Upper lobe of left lung (tissue), 6 donors: ENCODE data around the gene TECTB. TPM values are rescaled to one million over a fixed set of nuclear protein-coding genes. Genes with fewer than 3 reads are reported as not detected.

Experiments
- ATAC-seq, 2 donors: fragments of 200-7000 bp; cut with Tn5 transposase; one replicate each; pipeline ENCODE4 v1.9.1; 2022; ENCODE audit warnings: mild to moderate bottlenecking in 2 of 2, moderate library complexity in 2 of 2; ENCODE audit not compliant: low FRiP score in 2 of 2
- DNase-seq, 2 donors: peaks; one replicate each; pipeline ENCODE4 v3.0.0-alpha.2; 2019 to 2020
- H3K27ac ChIP-seq, 4 donors: fragments of 200-600 bp; sonication (generic); one replicate each; pipeline ENCODE4 v1.5.1; 2016 to 2019
- H3K27me3 ChIP-seq, 4 donors: fragments of 200-600 bp; sonication (generic); one replicate each; pipeline ENCODE4 v1.5.1; 2017 to 2019
- H3K36me3 ChIP-seq, 4 donors: fragments of 200-600 bp; sonication (generic); one replicate each; pipeline ENCODE4 v1.5.1; 2016 to 2019
- H3K4me1 ChIP-seq, 4 donors: fragments of 200-600 bp; sonication (generic); one replicate each; pipeline ENCODE4 v1.5.1; 2018 to 2019
- H3K4me3 ChIP-seq, 4 donors: fragments of 200-600 bp; sonication (generic); one replicate each; pipeline ENCODE4 v1.5.1; 2017 to 2019; ENCODE audit warnings: mild to moderate bottlenecking in 2 of 4, moderate library complexity in 1 of 4
- H3K9me3 ChIP-seq, 4 donors: fragments of 200-600 bp; sonication (generic); one replicate each; pipeline ENCODE4 v1.5.1; 2018 to 2019
- EP300 ChIP-seq, 4 donors: sonication (generic); formaldehyde crosslinking; IDR thresholded peaks; one replicate each; pipeline ENCODE4 v1.5.1; 2017; ENCODE audit warnings: antibody characterized with exemption in 4 of 4, control low read depth in 2 of 4
- POLR2A ChIP-seq, 4 donors: fragments of 450-650 bp; IDR thresholded peaks; one replicate each; pipeline ENCODE4 v1.5.1; 2016 to 2017; ENCODE audit warnings: antibody characterized with exemption in 4 of 4, mild to moderate bottlenecking in 2 of 4
- POLR2AphosphoS5 ChIP-seq, 2 donors: sonication (generic); formaldehyde crosslinking; IDR thresholded peaks; one replicate each; pipeline ENCODE4 v1.5.1; 2017; ENCODE audit warnings: antibody characterized with exemption in 2 of 2
- WGBS, 2 donors: methylation state at CpG; one replicate each; pipeline ENCODE4 v1.1.5; 2017 to 2018; 5-methylcytosine and 5-hydroxymethylcytosine counted together
- total RNA-seq, 6 donors: library from RNA; depleted of rRNA in 4 of 6; stranded (reverse); fragments of >200 nt in 4 of 6; gene quantifications; one replicate each; pipeline versions ENCODE4 v1.1.0 to v1.2.1, GENCODE V29; 2016 to 2021
- TF ChIP-seq, protein P1 (sequence below), 6 experiments: fragments of 450-650 bp in 4 of 6; fragments of 200-600 bp in 2 of 6; sonication (generic) in 2 of 6; IDR thresholded peaks; one replicate each; pipeline ENCODE4 v1.5.1; 2016 to 2019; ENCODE audit warnings: antibody characterized with exemption in 6 of 6
- donor health status: DM: no; HTN: no; CAD: no; lungs with moderate emphysema.
- donor health status: DM: no; HTN: yes; CAD: no; lungs with severe emphysema.

Gene TECTB
- total RNA-seq, 6 donors from 2014 or later: not detected

DNA sequence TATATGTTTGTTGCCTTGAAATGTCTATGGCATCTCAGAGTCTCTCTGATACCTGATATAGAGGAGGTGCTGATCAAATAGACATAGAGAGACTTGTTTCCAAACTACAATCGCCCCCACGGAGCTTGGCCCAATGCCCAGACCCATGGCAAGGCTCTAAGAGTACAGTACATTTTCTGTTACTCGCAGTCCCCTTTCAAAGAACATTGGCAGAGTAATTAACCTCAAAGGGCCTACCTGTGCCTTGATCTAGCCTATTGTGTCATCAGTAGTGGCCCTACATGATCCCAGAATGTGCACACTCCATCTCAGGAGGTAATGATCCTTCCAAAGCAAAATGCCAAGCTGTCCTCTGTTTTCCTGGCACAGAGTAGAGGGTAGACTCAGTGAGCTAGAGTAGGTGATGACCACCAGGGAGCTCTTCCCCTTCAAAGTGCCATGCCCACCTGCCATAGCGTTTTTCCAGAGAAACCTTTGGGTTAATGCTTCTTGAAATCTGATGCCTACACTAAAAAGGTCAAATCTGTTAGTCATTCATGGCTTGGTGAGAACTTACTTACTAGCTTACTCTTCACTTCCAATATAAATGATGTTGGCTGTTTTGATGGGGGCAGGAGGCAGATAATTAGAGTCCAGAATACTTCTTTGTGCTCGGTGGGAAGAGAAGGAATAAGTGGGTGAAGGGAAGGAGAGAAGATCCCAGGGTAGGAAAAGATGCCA lies 49.5 kb downstream of the TECTB start:
- WGBS, 2 donors: 78 to 82% methylated on average over 2 to 5 of the region's 5 CpGs

DNA sequence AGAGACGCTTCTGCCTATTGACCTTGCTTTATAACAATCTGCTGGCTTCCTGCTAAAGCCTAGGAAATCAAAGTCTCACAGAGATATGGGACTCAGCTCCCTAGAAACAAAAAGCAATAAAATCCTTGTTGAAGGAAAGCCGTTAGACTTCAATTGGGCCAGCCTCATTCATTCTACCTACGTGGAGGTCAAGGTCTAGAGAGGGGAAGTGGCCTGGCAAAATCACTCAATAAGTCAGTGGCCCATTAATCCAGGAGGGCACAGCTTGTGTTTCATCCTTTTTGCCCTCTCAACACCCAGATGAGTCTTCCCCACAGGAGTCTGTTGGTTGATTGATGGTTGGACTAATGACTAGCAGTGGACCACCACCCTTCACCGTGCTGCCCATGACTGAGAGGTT lies 50.3 kb downstream of the TECTB start:
- H3K27ac ChIP-seq: no peak overlapping the region
- peaks cover 0 to 7% (median 0%) of the 10 kb centered on the region in 4 donors for H3K4me1 ChIP-seq
- no peaks in the 10 kb centered on the region for H3K36me3 ChIP-seq
- WGBS, 2 donors: 73 to 89% methylated on average over 3 to 4 of the region's 4 CpGs
- DNase-seq (no peak), ATAC-seq (no peak)
- H3K27me3 ChIP-seq: no peaks in the 10 kb centered on the region
- no peak overlapping the region for H3K4me3 ChIP-seq
- H3K9me3 ChIP-seq: no peaks in the 10 kb centered on the region
- no peak for TF ChIP-seq EP300 (IDR thresholded peaks at IDR 0.05)
- no peak for TF ChIP-seq POLR2AphosphoS5 (IDR thresholded peaks at IDR 0.05)
- no peak for TF ChIP-seq POLR2A (IDR thresholded peaks at IDR 0.05)
- TF ChIP-seq, protein P1, sequence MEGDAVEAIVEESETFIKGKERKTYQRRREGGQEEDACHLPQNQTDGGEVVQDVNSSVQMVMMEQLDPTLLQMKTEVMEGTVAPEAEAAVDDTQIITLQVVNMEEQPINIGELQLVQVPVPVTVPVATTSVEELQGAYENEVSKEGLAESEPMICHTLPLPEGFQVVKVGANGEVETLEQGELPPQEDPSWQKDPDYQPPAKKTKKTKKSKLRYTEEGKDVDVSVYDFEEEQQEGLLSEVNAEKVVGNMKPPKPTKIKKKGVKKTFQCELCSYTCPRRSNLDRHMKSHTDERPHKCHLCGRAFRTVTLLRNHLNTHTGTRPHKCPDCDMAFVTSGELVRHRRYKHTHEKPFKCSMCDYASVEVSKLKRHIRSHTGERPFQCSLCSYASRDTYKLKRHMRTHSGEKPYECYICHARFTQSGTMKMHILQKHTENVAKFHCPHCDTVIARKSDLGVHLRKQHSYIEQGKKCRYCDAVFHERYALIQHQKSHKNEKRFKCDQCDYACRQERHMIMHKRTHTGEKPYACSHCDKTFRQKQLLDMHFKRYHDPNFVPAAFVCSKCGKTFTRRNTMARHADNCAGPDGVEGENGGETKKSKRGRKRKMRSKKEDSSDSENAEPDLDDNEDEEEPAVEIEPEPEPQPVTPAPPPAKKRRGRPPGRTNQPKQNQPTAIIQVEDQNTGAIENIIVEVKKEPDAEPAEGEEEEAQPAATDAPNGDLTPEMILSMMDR (IDR thresholded peaks at IDR 0.05): no peak

More for the DNA sequence above, 49.5 kb downstream of the TECTB start:
- no peak overlapping the region for H3K27ac ChIP-seq
- H3K4me1 ChIP-seq: peaks cover 0 to 7% (median 0%) of the 10 kb centered on the region in 4 donors
- no peaks in the 10 kb centered on the region for H3K27me3 ChIP-seq
- H3K36me3 ChIP-seq: no peaks in the 10 kb centered on the region
- no peaks in the 10 kb centered on the region for H3K9me3 ChIP-seq
- no peak for ATAC-seq
- TF ChIP-seq, protein P1 (IDR thresholded peaks at IDR 0.05): no peak
- TF ChIP-seq POLR2A (IDR thresholded peaks at IDR 0.05) (no peak), POLR2AphosphoS5 (IDR thresholded peaks at IDR 0.05) (no peak), EP300 (IDR thresholded peaks at IDR 0.05) (no peak)
- H3K4me3 ChIP-seq: no peak overlapping the region
- peak in 1 of 2 donors; percentile 32 for DNase-seq

DNA sequence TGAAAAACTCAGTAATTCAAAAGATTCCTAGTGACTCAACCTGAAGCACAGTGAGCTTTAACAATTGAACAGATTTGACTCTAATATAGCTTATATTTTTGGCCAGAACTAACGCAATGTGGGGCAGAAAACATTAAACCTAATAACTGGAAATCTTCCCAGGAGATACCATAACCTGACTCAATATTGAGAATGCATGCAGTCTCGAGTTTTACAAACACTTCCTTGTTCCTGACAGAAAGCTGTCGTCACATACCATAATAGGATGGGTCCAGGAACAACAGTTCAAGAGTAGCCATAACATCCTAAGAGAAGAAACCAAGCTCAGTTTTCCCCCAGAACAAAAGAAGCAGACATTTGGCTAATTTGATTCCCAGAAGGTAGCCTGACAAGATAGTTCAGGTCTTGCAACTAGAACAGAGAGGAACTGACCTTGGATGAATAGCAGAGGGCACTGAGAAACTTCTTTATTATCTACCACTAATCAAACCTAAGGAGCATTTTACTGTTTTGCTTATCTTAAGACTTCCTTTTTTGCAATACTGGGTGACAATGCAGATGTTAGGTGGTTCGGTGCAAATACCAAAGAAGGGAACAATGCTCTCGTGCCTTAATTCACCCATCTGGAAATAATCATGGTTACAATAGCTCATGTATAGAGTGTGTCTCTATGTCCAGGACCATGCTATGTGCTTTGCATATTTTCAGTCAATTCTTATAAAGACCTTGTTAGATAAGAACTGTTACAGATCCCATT lies 52.1 kb downstream of the TECTB start:
- H3K4me3 ChIP-seq: no peak overlapping the region
- no peak overlapping the region for H3K27ac ChIP-seq
- peaks cover 0 to 7% (median 0%) of the 10 kb centered on the region in 4 donors for H3K4me1 ChIP-seq
- DNase-seq (no peak), ATAC-seq (no peak)
- no peaks in the 10 kb centered on the region for H3K27me3 ChIP-seq
- no peak for TF ChIP-seq EP300 (IDR thresholded peaks at IDR 0.05)
- TF ChIP-seq, protein P1 (IDR thresholded peaks at IDR 0.05): no peak
- TF ChIP-seq POLR2A (IDR thresholded peaks at IDR 0.05): no peak
- no peak for TF ChIP-seq POLR2AphosphoS5 (IDR thresholded peaks at IDR 0.05)
- no peaks in the 10 kb centered on the region for H3K36me3 ChIP-seq
- H3K9me3 ChIP-seq: no peaks in the 10 kb centered on the region
- WGBS, 2 donors: 37 to 44% methylated on average over 5 of the region's 5 CpGs

DNA sequence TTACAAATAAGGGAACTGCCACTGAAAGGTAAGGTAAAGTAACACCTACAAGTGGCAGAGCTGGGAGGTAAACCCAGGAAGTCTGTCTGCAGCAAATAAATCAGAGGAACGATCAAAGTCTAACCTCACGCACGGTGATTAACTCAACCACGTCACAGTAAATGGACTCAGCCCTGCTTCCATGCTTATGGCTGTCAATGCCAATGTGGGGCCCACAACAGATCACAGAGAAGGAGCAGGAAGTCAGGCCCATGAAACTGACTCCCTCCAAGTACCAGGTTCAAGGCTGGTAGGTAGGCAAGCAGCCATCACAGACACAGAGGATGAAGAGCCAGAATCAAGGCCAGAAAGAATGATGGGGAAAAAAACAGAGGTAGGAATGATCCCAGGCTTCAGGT lies 52.7 kb downstream of the TECTB start:
- TF ChIP-seq POLR2AphosphoS5 (IDR thresholded peaks at IDR 0.05) (no peak), EP300 (IDR thresholded peaks at IDR 0.05) (no peak), POLR2A (IDR thresholded peaks at IDR 0.05) (no peak)
- TF ChIP-seq, protein P1 (IDR thresholded peaks at IDR 0.05): no peak
- no peaks in the 10 kb centered on the region for H3K36me3 ChIP-seq
- peaks cover 0 to 7% (median 0%) of the 10 kb centered on the region in 4 donors for H3K4me1 ChIP-seq
- H3K27ac ChIP-seq: no peak overlapping the region
- no peak overlapping the region for H3K4me3 ChIP-seq
- ATAC-seq (no peak), DNase-seq (no peak)
- H3K27me3 ChIP-seq: no peaks in the 10 kb centered on the region
- H3K9me3 ChIP-seq: no peaks in the 10 kb centered on the region
- WGBS, 2 donors: 52 to 62% methylated on average over 4 of the region's 4 CpGs
